GM12872 (cell line): ENCODE results near the gene TLNRD1.

Source experiments
- CTCF ChIP-seq: IDR thresholded peaks from 3 replicates; pipeline ENCODE4 v1.5.1; 2011; ENCODE audit warnings: low read depth, mild to moderate bottlenecking, low read length, moderate library complexity; ENCODE audit not compliant: insufficient read depth

Gene TLNRD1

GRCh38 chr15:81052046-81052445, 51.3 kb downstream of the TLNRD1 start:
- TF ChIP-seq CTCF: no peak

GRCh38 chr15:81053621-81054020, 52.9 kb downstream of the TLNRD1 start:
- TF ChIP-seq CTCF: no peak

GRCh38 chr15:81054236-81054635, 53.5 kb downstream of the TLNRD1 start:
- no peak for TF ChIP-seq CTCF
